Measurements from ENCODE around the gene LMX1B.

Gene LMX1B

DNA sequence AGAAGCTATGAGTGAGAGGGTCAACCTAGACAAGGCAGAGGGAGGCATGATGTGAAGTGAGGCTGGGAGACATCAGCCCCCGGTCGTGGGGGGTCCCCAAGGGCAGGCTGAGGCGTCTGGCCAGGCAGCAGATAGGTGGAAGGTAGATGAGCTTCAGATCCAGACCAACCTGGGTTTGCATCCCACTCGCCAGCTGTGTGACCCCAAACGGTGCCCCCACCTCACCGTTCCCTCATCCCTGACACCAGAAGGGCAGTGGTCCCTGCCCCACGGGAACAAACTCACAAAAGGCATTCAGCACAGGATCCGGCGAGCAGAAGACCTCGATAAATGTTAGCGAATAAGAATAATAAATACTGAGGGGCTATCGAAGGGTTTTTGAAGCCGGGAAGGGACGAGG lies 27.5 kb upstream of the LMX1B start:
- no peaks in the 10 kb centered on the region for H3K9me3 ChIP-seq (ENCODE audit: control insufficient read depth, low read length)
- H3K4me1 ChIP-seq (ENCODE audit: control insufficient read depth, insufficient read depth, low read length): peaks cover 4% of the 10 kb centered on the region
- no peaks in the 10 kb centered on the region for H3K36me3 ChIP-seq (ENCODE audit: control insufficient read depth, insufficient read depth, low read length, severe bottlenecking)
- no peak for DNase-seq (ENCODE audit: low read depth)
- H3K4me3 ChIP-seq (ENCODE audit: low read length): no peak overlapping the region
- peaks cover 53% of the 10 kb centered on the region for H3K27me3 ChIP-seq (replicated peaks; ENCODE audit: control insufficient read depth, insufficient read depth, low read length)
- H3K9ac ChIP-seq (ENCODE audit: low read length): no peak overlapping the region

DNA sequence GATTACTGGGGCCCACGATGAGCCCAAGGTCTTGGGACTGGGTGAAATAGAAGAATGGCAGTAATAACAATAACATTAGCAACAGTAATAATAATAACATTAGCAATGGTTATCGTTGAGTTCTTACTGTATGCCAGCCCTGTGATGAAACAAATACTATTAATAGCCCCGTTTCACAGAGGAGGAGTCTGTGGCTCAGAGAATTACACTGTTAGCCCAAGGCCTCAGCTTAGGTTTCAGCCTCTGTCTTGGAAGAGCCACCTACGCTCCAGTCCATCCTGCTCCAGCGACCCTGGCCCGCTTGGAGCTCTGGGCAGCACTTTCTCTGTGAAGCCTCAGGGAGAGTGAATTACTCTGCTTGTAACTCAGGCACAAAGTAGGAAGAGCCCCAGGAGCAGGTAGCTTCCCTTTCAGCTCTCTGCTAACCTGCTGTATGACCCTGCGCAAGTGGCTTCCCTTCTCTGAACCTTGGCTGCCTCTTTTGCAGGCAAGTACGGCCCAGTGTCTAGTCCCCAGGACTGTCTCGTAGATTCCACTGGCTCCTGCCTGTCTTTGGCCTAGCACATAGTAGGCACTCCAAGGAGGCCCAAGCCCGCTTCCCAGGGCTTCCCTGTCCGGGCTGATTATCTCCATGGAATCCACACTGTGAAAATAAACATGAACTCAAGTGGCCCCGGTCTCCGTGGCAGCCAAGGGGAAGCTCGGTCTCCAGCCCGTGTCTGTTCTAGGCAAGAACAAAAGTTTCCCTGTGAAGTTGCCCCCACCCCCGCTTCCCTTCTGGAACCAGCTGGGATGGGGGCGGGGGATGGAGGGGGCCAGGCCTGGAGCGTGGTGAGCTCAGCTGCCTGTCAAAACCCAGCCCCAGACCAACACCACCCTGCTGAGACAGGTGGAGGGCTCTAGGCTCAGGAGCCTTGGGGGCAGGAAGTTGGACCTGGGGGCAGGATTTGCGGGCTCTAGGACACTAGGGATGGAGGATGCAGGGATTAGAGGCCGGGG lies 26.2 kb upstream of the LMX1B start:
- DNase-seq (ENCODE audit: low read depth): no peak
- H3K9me3 ChIP-seq (ENCODE audit: control insufficient read depth, low read length): no peaks in the 10 kb centered on the region

DNA sequence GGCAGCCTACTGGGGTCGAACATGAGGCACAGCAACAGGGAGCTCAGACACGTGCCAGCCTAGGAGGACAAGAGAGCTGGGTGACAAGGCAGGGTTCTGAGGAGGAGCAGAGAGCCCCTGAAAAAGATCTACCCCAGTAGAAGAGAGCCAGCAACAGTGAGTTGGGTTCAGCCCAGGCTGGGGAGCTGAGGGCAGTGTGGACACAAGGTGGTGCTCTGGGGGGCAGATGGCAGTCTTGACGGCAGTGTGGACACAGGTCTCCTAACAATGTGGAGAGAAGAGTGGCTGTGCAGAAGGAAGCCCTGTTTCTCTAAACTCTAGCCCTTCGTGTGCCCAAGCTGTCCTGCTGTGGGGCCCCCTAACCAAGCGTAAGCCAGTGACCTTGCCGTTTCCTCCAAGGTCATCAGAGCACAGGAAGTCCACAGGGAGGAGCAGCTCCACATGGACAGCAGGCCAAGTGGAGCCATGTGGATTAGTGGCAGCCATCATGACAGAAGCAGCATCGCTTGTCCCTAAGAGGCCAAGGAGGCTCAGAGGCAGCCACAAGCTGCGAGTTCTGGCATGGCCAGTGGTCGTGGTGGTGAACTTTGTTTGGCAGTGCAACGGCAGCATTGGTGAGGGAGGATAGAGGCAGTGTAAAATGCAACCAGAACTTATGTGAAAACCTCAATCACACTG lies 25.1 kb upstream of the LMX1B start:
- H3K9ac ChIP-seq (ENCODE audit: low read length): no peak overlapping the region

More for the DNA sequence above, 26.2 kb upstream of the LMX1B start:
- peaks cover 58% of the 10 kb centered on the region for H3K27me3 ChIP-seq (replicated peaks; ENCODE audit: control insufficient read depth, insufficient read depth, low read length)
- H3K36me3 ChIP-seq (ENCODE audit: control insufficient read depth, insufficient read depth, low read length, severe bottlenecking): no peaks in the 10 kb centered on the region
- no peak overlapping the region for H3K4me3 ChIP-seq (ENCODE audit: low read length)
- no peak overlapping the region for H3K9ac ChIP-seq (ENCODE audit: low read length)
- H3K4me1 ChIP-seq (ENCODE audit: control insufficient read depth, insufficient read depth, low read length): peaks cover 4% of the 10 kb centered on the region

DNA sequence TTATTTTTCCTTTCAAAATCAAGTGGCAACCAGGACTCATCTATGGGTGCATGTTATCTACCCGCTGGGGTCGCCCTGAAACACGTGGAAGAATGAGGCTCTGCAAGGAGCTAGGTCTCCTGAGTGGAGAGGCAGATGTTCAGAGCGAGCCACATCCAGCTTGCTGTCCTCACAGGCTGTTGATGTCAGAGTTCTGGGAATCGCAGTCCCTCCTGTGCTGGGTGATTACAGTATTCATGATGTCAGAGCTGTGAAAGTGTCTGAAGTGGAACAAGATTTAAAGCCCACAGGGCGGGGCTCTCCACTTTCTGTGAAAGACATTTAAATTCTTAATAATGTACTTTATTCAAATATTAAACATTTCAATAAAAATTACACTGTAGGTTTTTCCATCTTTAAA lies 24.4 kb upstream of the LMX1B start:
- Histone ChIP-seq H3K27me3 (replicated peaks; ENCODE audit: control insufficient read depth, insufficient read depth, low read length) (peaks cover 63% of the 10 kb centered on the region), H3K9ac (ENCODE audit: low read length) (no peak overlapping the region), H3K9me3 (ENCODE audit: control insufficient read depth, low read length) (no peaks in the 10 kb centered on the region), H3K4me3 (ENCODE audit: low read length) (no peak overlapping the region), H3K4me1 (ENCODE audit: control insufficient read depth, insufficient read depth, low read length) (peaks cover 4% of the 10 kb centered on the region), H3K36me3 (ENCODE audit: control insufficient read depth, insufficient read depth, low read length, severe bottlenecking) (no peaks in the 10 kb centered on the region)
- no peak for DNase-seq (ENCODE audit: low read depth)

More for the DNA sequence above, 25.1 kb upstream of the LMX1B start:
- no peaks in the 10 kb centered on the region for H3K9me3 ChIP-seq (ENCODE audit: control insufficient read depth, low read length)
- peaks cover 57% of the 10 kb centered on the region for H3K27me3 ChIP-seq (replicated peaks; ENCODE audit: control insufficient read depth, insufficient read depth, low read length)
- no peak overlapping the region for H3K4me3 ChIP-seq (ENCODE audit: low read length)
- no peaks in the 10 kb centered on the region for H3K36me3 ChIP-seq (ENCODE audit: control insufficient read depth, insufficient read depth, low read length, severe bottlenecking)
- no peak for DNase-seq (ENCODE audit: low read depth)
- H3K4me1 ChIP-seq (ENCODE audit: control insufficient read depth, insufficient read depth, low read length): peaks cover 4% of the 10 kb centered on the region

DNA sequence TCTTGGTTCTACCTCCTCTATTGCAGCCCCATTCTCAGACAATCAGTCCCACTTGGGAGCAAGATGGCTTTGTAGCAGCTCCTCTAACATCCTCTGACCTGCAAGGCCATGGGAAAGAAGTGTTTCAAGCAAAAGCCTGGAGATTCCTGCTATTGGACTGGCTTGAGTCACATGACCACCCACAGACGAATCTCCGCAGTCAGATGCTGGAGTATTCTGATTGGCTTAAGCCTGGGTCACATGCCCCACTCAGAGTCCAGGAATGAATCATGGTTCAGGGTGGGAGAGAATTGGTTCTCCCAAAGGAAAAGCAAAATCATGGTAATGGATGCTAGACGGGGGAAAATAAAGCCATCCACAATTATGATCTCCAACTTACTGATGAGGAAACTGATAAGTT lies 22.6 kb upstream of the LMX1B start:
- H3K36me3 ChIP-seq (ENCODE audit: control insufficient read depth, insufficient read depth, low read length, severe bottlenecking): no peaks in the 10 kb centered on the region
- H3K4me1 ChIP-seq (ENCODE audit: control insufficient read depth, insufficient read depth, low read length): peaks cover 4% of the 10 kb centered on the region
- H3K4me3 ChIP-seq (ENCODE audit: low read length): no peak overlapping the region
- H3K27me3 ChIP-seq (replicated peaks; ENCODE audit: control insufficient read depth, insufficient read depth, low read length): peaks cover 73% of the 10 kb centered on the region
- no peak overlapping the region for H3K9ac ChIP-seq (ENCODE audit: low read length)
- H3K9me3 ChIP-seq (ENCODE audit: control insufficient read depth, low read length): peaks cover 4% of the 10 kb centered on the region
- DNase-seq (ENCODE audit: low read depth): no peak

DNA sequence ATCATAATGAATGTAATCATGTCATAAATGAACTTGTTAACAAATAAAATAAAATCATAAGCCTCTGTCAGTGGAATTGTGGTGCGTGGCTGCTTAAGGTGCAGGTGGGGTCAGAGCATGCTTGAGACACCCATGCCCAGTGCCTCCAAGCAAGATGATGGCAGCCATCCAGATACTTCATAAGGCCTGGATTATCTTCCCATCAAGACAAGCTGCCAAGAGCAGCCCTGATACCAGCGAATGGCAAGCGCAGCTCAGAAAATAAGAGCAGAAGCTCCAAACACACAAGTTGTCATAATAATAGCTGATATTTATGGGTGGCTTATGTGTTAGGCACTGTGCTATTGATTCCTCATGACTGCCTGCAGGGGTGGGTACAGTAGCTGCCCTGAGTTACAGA lies 21.8 kb upstream of the LMX1B start:
- Histone ChIP-seq H3K9me3 (ENCODE audit: control insufficient read depth, low read length) (peaks cover 7% of the 10 kb centered on the region), H3K36me3 (ENCODE audit: control insufficient read depth, insufficient read depth, low read length, severe bottlenecking) (no peaks in the 10 kb centered on the region), H3K9ac (ENCODE audit: low read length) (no peak overlapping the region), H3K4me3 (ENCODE audit: low read length) (no peak overlapping the region), H3K27me3 (replicated peaks; ENCODE audit: control insufficient read depth, insufficient read depth, low read length) (peaks cover 73% of the 10 kb centered on the region), H3K4me1 (ENCODE audit: control insufficient read depth, insufficient read depth, low read length) (peaks cover 4% of the 10 kb centered on the region)
- DNase-seq (ENCODE audit: low read depth): no peak

DNA sequence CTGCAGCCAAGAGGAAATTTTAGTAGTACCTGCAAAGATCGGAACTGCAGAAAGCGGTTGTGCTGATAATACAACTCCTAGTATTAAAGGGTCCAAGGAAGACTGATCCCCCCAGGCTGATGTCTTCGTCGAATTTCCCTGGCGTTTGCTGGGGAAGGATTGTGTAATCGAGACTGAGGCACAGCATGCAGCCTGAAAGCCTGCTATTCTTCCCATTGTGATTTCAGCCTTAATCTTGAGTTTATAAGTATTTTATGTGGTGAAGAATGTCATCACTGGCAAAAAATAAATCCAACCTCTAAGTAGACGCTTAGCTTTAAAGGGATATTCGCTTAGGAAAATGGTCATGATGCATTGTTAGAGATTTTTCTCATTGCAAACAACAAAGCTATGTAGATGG lies 21.3 kb upstream of the LMX1B start:
- H3K27me3 ChIP-seq (replicated peaks; ENCODE audit: control insufficient read depth, insufficient read depth, low read length): peaks cover 77% of the 10 kb centered on the region
- peaks cover 7% of the 10 kb centered on the region for H3K9me3 ChIP-seq (ENCODE audit: control insufficient read depth, low read length)
- DNase-seq (ENCODE audit: low read depth): no peak
- no peak overlapping the region for H3K9ac ChIP-seq (ENCODE audit: low read length)
- H3K4me3 ChIP-seq (ENCODE audit: low read length): no peak overlapping the region
- peaks cover 1% of the 10 kb centered on the region for H3K4me1 ChIP-seq (ENCODE audit: control insufficient read depth, insufficient read depth, low read length)
- no peaks in the 10 kb centered on the region for H3K36me3 ChIP-seq (ENCODE audit: control insufficient read depth, insufficient read depth, low read length, severe bottlenecking)

DNA sequence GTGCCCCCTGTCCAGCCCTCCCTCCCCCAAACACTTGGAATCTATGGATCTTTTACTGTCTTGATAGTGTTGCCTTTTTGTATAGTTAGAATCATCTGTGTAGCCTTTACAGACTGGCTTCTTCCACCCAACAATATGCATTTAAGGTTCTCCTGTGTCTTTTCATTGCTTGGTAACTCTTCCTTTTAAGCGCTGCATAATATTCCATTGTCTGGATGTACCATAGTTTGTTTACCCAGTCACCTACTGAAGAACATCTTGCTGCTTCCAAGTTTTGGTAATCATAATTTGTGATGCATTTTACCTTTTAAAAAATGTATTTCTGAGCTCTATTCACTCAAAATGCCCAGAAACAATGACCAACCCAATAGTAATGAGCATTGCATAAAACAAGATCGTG lies 17.7 kb upstream of the LMX1B start:
- Histone ChIP-seq H3K27me3 (replicated peaks; ENCODE audit: control insufficient read depth, insufficient read depth, low read length) (peaks cover 72% of the 10 kb centered on the region), H3K9ac (ENCODE audit: low read length) (no peak overlapping the region), H3K36me3 (ENCODE audit: control insufficient read depth, insufficient read depth, low read length, severe bottlenecking) (no peaks in the 10 kb centered on the region), H3K4me3 (ENCODE audit: low read length) (no peak overlapping the region), H3K9me3 (ENCODE audit: control insufficient read depth, low read length) (peaks cover 7% of the 10 kb centered on the region), H3K4me1 (ENCODE audit: control insufficient read depth, insufficient read depth, low read length) (no peaks in the 10 kb centered on the region)
- DNase-seq (ENCODE audit: low read depth): no peak

DNA sequence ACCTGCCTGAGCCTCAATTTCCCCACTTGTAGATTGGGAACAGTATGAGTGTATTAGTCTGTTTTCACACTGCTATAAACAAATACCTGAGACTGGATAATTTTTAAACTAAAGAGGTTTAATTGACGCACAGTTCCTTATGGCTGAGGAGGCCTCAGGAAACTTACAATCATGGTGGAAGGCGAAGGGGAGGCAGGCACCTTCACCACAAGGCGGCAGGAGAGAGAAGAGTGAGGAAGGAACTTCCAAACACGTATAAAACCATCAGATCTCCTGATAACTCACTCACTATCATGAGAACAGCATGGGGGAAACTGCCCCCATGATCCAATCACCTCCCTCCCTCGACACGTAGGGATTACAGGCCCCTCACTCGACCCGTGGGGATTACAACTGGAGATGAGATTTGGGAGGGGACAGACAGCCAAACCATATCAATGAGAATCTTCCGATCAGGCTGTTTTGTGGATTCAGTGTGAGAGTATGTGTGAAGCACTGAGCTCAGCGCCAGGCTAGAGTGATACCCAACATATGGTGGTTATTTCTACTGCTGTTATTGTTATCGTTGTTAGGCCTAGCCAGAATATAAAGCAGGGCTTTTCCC lies 14.6 kb upstream of the LMX1B start:
- Histone ChIP-seq H3K27me3 (replicated peaks; ENCODE audit: control insufficient read depth, insufficient read depth, low read length) (peaks cover 65% of the 10 kb centered on the region), H3K9me3 (ENCODE audit: control insufficient read depth, low read length) (peaks cover 7% of the 10 kb centered on the region), H3K9ac (ENCODE audit: low read length) (no peak overlapping the region), H3K4me1 (ENCODE audit: control insufficient read depth, insufficient read depth, low read length) (no peaks in the 10 kb centered on the region), H3K4me3 (ENCODE audit: low read length) (no peak overlapping the region), H3K36me3 (ENCODE audit: control insufficient read depth, insufficient read depth, low read length, severe bottlenecking) (no peaks in the 10 kb centered on the region)
- no peak for DNase-seq (ENCODE audit: low read depth)

DNA sequence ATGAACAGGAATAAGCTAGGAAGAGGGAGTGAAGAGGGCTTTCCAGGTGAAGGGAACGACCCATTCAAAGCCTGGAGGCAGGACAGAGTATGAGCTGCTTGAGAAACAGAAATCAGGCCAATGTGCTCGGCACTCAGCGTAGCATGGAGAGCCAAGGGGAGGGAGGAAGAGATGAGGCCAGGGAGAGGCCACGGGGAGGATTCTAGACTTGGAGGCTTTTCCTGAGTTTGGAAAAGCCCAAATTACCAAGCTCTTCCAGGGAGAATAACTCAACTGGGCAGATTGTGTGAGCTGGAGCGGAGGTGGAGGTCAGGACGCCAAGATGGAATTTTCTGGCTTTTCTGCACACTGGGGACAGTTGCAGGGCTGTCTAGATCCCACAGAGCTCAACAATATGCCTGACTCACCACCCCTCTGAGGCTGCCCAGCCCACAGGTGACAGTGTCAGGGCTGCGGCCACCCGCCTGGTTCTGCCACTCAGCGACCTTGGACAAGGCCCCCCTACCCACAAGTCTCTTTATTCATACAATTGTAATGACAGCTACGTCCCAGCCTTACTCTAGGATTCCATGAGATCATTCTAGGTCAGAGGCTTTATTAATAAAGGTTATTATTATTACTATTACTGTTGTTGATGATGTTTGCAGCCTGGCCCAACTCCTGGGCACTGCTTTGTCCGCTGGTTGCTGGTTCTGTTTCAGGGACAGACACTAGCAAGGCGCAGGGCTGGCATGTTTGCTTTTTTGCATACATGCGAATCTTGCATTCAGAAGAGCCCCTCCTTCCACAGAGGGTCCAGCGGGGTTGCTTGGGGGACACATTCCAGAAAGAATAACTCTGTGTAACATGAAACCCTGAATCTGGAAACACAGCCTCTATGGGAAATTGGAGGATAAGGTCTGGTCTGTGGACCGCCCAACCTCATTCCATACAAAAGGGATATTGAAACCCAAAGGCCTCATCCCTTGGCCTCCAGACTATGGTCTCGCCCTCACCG lies 9.4 kb upstream of the LMX1B start:
- DNase-seq (ENCODE audit: low read depth): no peak
- H3K36me3 ChIP-seq (ENCODE audit: control insufficient read depth, insufficient read depth, low read length, severe bottlenecking): no peaks in the 10 kb centered on the region
- H3K9ac ChIP-seq (ENCODE audit: low read length): no peak overlapping the region
- peaks cover 49% of the 10 kb centered on the region for H3K27me3 ChIP-seq (replicated peaks; ENCODE audit: control insufficient read depth, insufficient read depth, low read length)
- no peak overlapping the region for H3K4me3 ChIP-seq (ENCODE audit: low read length)
- H3K4me1 ChIP-seq (ENCODE audit: control insufficient read depth, insufficient read depth, low read length): no peaks in the 10 kb centered on the region
- H3K9me3 ChIP-seq (ENCODE audit: control insufficient read depth, low read length): no peaks in the 10 kb centered on the region

All from adipocyte (in vitro differentiated cells).